K562 (cell line): Measurements from ENCODE around the gene FAM174C. TPM values are rescaled to one million over a fixed set of nuclear protein-coding genes. Genes with fewer than 3 reads are reported as not detected.

ENCODE experiments used
- ADNP ChIP-seq: fragments of 200-800 bp; sonication (Bioruptor generic); IDR thresholded peaks from 2 replicates; pipeline ENCODE4 v1.6.1; 2016; ENCODE audit warnings: missing genetic modification characterization, missing compliant biosample characterization
- ARID3A ChIP-seq: IDR thresholded peaks from 2 replicates; pipeline ENCODE4 v1.6.1; 2012; ENCODE audit warnings: low read depth, low read length, improper control_type of control experiment, borderline replicate concordance
- CBX1 ChIP-seq: sonication (generic); IDR thresholded peaks from 2 replicates; pipeline ENCODE4 v1.6.1; 2016; ENCODE audit warnings: antibody characterized with exemption, low read depth, mild to moderate bottlenecking
- CHD4 ChIP-seq: fragments of 200-600 bp; sonication (generic); IDR thresholded peaks from 3 replicates; pipeline ENCODE4 v1.6.1; 2012; ENCODE audit warnings: low read depth, mild to moderate bottlenecking, mixed read lengths, low read length, inconsistent platforms; ENCODE audit not compliant: insufficient read depth, insufficient replicate concordance, poor library complexity, severe bottlenecking
- CREB1 ChIP-seq, 2 experiments: sonication (generic) in 1 of 2; formaldehyde crosslinking in 1 of 2; IDR thresholded peaks; 2 replicates each; pipeline versions ENCODE4 v1.6.1 to v1.8.0; 2012 to 2022; ENCODE audit warnings: inconsistent platforms in 1 of 2, mild to moderate bottlenecking in 1 of 2, missing genetic modification reagents in 1 of 2, moderate library complexity in 1 of 2
- EGR1 ChIP-seq: fragments of 450-650 bp; conservative IDR thresholded peaks from 2 replicates; pipeline ENCODE4 v1.6.1; 2017; ENCODE audit warnings: mild to moderate bottlenecking
- ETV1 ChIP-seq: fragments of 450-650 bp; conservative IDR thresholded peaks from 2 replicates; pipeline ENCODE4 v1.6.1; 2016; ENCODE audit warnings: missing genetic modification characterization, control low read depth, low read depth, missing compliant biosample characterization
- FOXM1 ChIP-seq, 2 experiments: fragments of 450-650 bp in 1 of 2; sonication (generic) in 1 of 2; formaldehyde crosslinking in 1 of 2; IDR thresholded peaks; 2 replicates each; pipeline versions ENCODE4 v1.6.1 to v1.9.0; 2017 to 2022; ENCODE audit warnings: low read depth in 2 of 2, mild to moderate bottlenecking in 2 of 2, missing genetic modification reagents in 1 of 2, moderate library complexity in 1 of 2
- HEY1 ChIP-seq: fragments of 250-450 bp; sonication (Bioruptor Pico); IDR thresholded peaks from 2 replicates; pipeline ENCODE4 v1.5.0; 2020; ENCODE audit warnings: mild to moderate bottlenecking, moderate library complexity, borderline replicate concordance
- HOXB6 ChIP-seq: fragments of 250-450 bp; sonication (Bioruptor Pico); IDR thresholded peaks from 2 replicates; pipeline ENCODE4 v1.5.1; 2022; ENCODE audit warnings: mild to moderate bottlenecking, borderline replicate concordance
- KDM5B ChIP-seq: fragments of 200-600 bp; sonication (generic); IDR thresholded peaks from 2 replicates; pipeline ENCODE4 v1.6.1; 2012; ENCODE audit warnings: low read depth, mild to moderate bottlenecking, moderate library complexity, low read length, control low read depth, inconsistent platforms; ENCODE audit not compliant: insufficient replicate concordance
- LARP7 ChIP-seq: fragments of 450-650 bp; IDR thresholded peaks from 2 replicates; pipeline ENCODE4 v1.6.1; 2016
- MCM3 ChIP-seq: fragments of 450-650 bp; IDR thresholded peaks from 2 replicates; pipeline ENCODE4 v1.6.1; 2016
- MCM7 ChIP-seq, 2 experiments: fragments of 450-650 bp; IDR thresholded peaks; 2 replicates each; pipeline ENCODE4 v1.6.1; 2016 to 2018
- MLX ChIP-seq, 2 experiments: fragments of 450-650 bp in 1 of 2; sonication (generic) in 1 of 2; formaldehyde crosslinking; conservative IDR thresholded peaks; 2 replicates each; pipeline versions ENCODE4 v1.4.0 to v1.8.1; 2020 to 2022; ENCODE audit warnings: mild to moderate bottlenecking in 1 of 2, missing genetic modification reagents in 1 of 2
- PHF20 ChIP-seq: fragments of 450-650 bp; IDR thresholded peaks from 2 replicates; pipeline ENCODE4 v1.6.1; 2018; ENCODE audit not compliant: partially characterized antibody
- POLR2A ChIP-seq: fragments of 450-650 bp; conservative IDR thresholded peaks from 2 replicates; pipeline ENCODE4 v1.6.1; 2016
- POLR2AphosphoS5 ChIP-seq: IDR thresholded peaks from 2 replicates; pipeline ENCODE4 v1.6.1; 2011; ENCODE audit warnings: mild to moderate bottlenecking, low read depth, low read length, moderate library complexity; ENCODE audit not compliant: control insufficient read depth, insufficient read depth
- PTBP1 ChIP-seq: fragments of 200-400 bp; formaldehyde crosslinking; IDR thresholded peaks from 2 replicates; pipeline ENCODE4 v1.6.1; 2017; ENCODE audit warnings: low read depth, low read length
- RBM17 ChIP-seq: fragments of 200-400 bp; formaldehyde crosslinking; IDR thresholded peaks from 2 replicates; pipeline ENCODE4 v1.6.1; 2017; ENCODE audit warnings: low read depth, mild to moderate bottlenecking, low read length, borderline replicate concordance
- RBM25 ChIP-seq: fragments of 200-400 bp; formaldehyde crosslinking; IDR thresholded peaks from 2 replicates; pipeline ENCODE4 v1.6.1; 2018; ENCODE audit warnings: low read length, low read depth, moderate library complexity; ENCODE audit not compliant: severe bottlenecking
- SMARCB1 ChIP-seq: IDR thresholded peaks from 2 replicates; pipeline ENCODE4 v1.6.1; 2011; ENCODE audit warnings: improper control_type of control experiment, low read depth; ENCODE audit not compliant: insufficient read length
- SPI1 ChIP-seq: IDR thresholded peaks from 2 replicates; pipeline ENCODE4 v1.6.1; 2011; ENCODE audit warnings: low read depth, low read length, control low read depth, borderline replicate concordance
- ZNF12 ChIP-seq: sonication (generic); formaldehyde crosslinking; IDR thresholded peaks from 2 replicates; pipeline ENCODE4 v1.4.0; 2020; ENCODE audit warnings: mild to moderate bottlenecking, missing genetic modification reagents
- ZNF140 ChIP-seq: fragments of 250-450 bp; sonication (Bioruptor Pico); IDR thresholded peaks from 2 replicates; pipeline ENCODE4 v1.8.0; 2021; ENCODE audit warnings: moderate library complexity, mild to moderate bottlenecking, inconsistent platforms
- ZNF3 ChIP-seq: fragments of 250-450 bp; sonication (Bioruptor Pico); IDR thresholded peaks from 2 replicates; pipeline ENCODE4 v1.5.0; 2021; ENCODE audit warnings: mild to moderate bottlenecking, moderate library complexity
- ZNF696 ChIP-seq: fragments of 250-450 bp; sonication (Bioruptor Pico); conservative IDR thresholded peaks from 2 replicates; pipeline ENCODE4 v1.4.0; 2020; ENCODE audit warnings: mild to moderate bottlenecking, moderate library complexity
- ZNF830 ChIP-seq: fragments of 250-450 bp; sonication (Bioruptor Pico); IDR thresholded peaks from 2 replicates; pipeline ENCODE4 v1.5.0; 2021; ENCODE audit warnings: mild to moderate bottlenecking
- polyA plus RNA-seq, 8 experiments: library from polyadenylated mRNA; depleted of rRNA in 4 of 8; stranded (reverse) in 5 of 8; unstranded in 3 of 8; fragments of >200 nt; fragmentation: Nextera tagmentation in 2 of 8; fragmentation: Illumina TruSeq in 1 of 8; extraction: Ambion mirVana in 2 of 8; extraction: Trizol in 1 of 8; gene quantifications; 2 replicates each; pipeline versions ENCODE4 v1.2.1 to v1.2.3, GENCODE V29; 2011 to 2014; ENCODE audit warnings: inconsistent platforms in 1 of 8, missing spikeins in 1 of 8
- total RNA-seq, 7 experiments: library from RNA; depleted of rRNA in 6 of 7; stranded (reverse); fragments of >200 nt in 6 of 7; fragmentation: Illumina TruSeq in 2 of 7; extraction: Trizol in 2 of 7; gene quantifications; 2 replicates each; pipeline versions ENCODE4 v1.2.1 to v1.2.3, GENCODE V29; 2011 to 2021; ENCODE audit warnings: low replicate concordance in 1 of 7

FAM174C gene
- total and polyA plus RNA-seq, 9 of the 15 experiments (the other 6 are each of a cell fraction or from before 2014, with no cell fraction given): 0.66 to 89.6 (median 20.3) TPM

- peak; percentile 98 for TF ChIP-seq CHD4
- no peak for TF ChIP-seq ZNF696 (CRISPR knock-in tag)
- no peak for TF ChIP-seq POLR2A
- no peak for TF ChIP-seq SMARCB1
- peak; percentile 90 for TF ChIP-seq RBM25
- TF ChIP-seq ETV1: no peak; the same call in 1 of the 2 replicates
- TF ChIP-seq RBM17: no peak
- no peak for TF ChIP-seq ZNF830
- TF ChIP-seq ZNF12 (CRISPR knock-in tag): no peak
- no peak for TF ChIP-seq MCM3
- TF ChIP-seq ADNP (tag): peak; percentile 94
- TF ChIP-seq KDM5B: no peak
- TF ChIP-seq MLX (CRISPR knock-in tag; conservative IDR thresholded peaks at IDR 0.05): no peak
- TF ChIP-seq SPI1: no peak
- no peak for TF ChIP-seq HOXB6 (CRISPR knock-in tag)
- TF ChIP-seq ZNF3: peak; percentile 99
- no peak for TF ChIP-seq ZNF140 (CRISPR knock-in tag)
- TF ChIP-seq EGR1: no peak
- TF ChIP-seq FOXM1 (IDR thresholded peaks at IDR 0.05; ENCODE audit: low read depth): no peak
- TF ChIP-seq FOXM1 (CRISPR knock-in tag; IDR thresholded peaks at IDR 0.05; ENCODE audit: low read depth): no peak
- TF ChIP-seq HEY1 (CRISPR knock-in tag): no peak
- TF ChIP-seq LARP7: no peak
- no peak for TF ChIP-seq MCM7 (IDR thresholded peaks at IDR 0.05)
- no peak for TF ChIP-seq ARID3A
- TF ChIP-seq POLR2AphosphoS5: no peak
- peak; percentile 93 for TF ChIP-seq PTBP1
- no peak for TF ChIP-seq CREB1 (IDR thresholded peaks at IDR 0.05)
- no peak for TF ChIP-seq CREB1 (CRISPR knock-in tag; IDR thresholded peaks at IDR 0.05)
- TF ChIP-seq CBX1: peak; percentile 94
- peak; percentile 68 for TF ChIP-seq PHF20
Observed at GRCh38 chr19:1309977-1310852, 34.9 kb downstream of the FAM174C start (continued).
